Activated B cell treated with CpG ODN at 0.5 μM for 24 hours (primary cell): ENCODE measurements around the gene ZNF592. TPM values are rescaled to one million over a fixed set of nuclear protein-coding genes. Genes with fewer than 3 reads are reported as not detected.
"Not testable (repeated sequence)": the region's sequence is repeated elsewhere in the genome, so short reads cannot be mapped to it uniquely, and the experiment has no call there.

ENCODE experiments used
- ATAC-seq: fragments of 200-7000 bp; cut with Tn5 transposase; one replicate; pipeline ENCODE4 v1.10.0; 2021; ENCODE audit warnings: low read depth, mild to moderate bottlenecking, moderate library complexity
- CTCF ChIA-PET: fragments of 350-600 bp; sonication (Branson Sonifier 250); formaldehyde crosslinking; loops from one replicate; lab custom pipeline; 2021; ENCODE audit warnings: antibody characterized with exemption; lab: Charles Lee
- POLR2A ChIA-PET: fragments of 350-600 bp; sonication (Branson Sonifier 250); formaldehyde crosslinking; loops from one replicate; lab custom pipeline; 2021; ENCODE audit warnings: antibody characterized with exemption; lab: Charles Lee
- DNase-seq: peaks from one replicate; pipeline ENCODE4 v3.0.0; 2022
- H3K27ac Mint-ChIP-seq: one replicate; pipeline ENCODE4 v1.8.0; 2020; ENCODE audit warnings: mixed read lengths
- H3K27me3 Mint-ChIP-seq: one replicate; pipeline ENCODE4 v1.8.0; 2021; ENCODE audit warnings: mixed read lengths
- H3K36me3 Mint-ChIP-seq: one replicate; pipeline ENCODE4 v1.8.0; 2021; ENCODE audit warnings: low read depth, mixed read lengths
- H3K4me1 Mint-ChIP-seq: one replicate; pipeline ENCODE4 v1.8.0; 2021; ENCODE audit warnings: mixed read lengths
- H3K4me3 Mint-ChIP-seq: one replicate; pipeline ENCODE4 v1.8.0; 2020; ENCODE audit warnings: mild to moderate bottlenecking, mixed read lengths
- H3K9me3 Mint-ChIP-seq: one replicate; pipeline ENCODE4 v1.8.0; 2020; ENCODE audit warnings: mixed read lengths
- intact Hi-C: fragments of 100-400 bp; cut with micrococcal nuclease; formaldehyde crosslinking; loops from one replicate; pipeline ENCODE4 v1.15.1; 2024
- total RNA-seq: library from RNA; stranded (reverse); gene quantifications from 2 replicates; pipeline ENCODE4 v1.2.3, GENCODE V29; 2022
- TF ChIP-seq, protein P1 (sequence below): fragments of 200-600 bp; IDR thresholded peaks from one replicate; pipeline ENCODE4 v1.8.0; 2022; ENCODE audit warnings: antibody characterized with exemption, mild to moderate bottlenecking

Gene ZNF592
- total RNA-seq, 1 donor from 2014 or later = 44.3 TPM

DNA sequence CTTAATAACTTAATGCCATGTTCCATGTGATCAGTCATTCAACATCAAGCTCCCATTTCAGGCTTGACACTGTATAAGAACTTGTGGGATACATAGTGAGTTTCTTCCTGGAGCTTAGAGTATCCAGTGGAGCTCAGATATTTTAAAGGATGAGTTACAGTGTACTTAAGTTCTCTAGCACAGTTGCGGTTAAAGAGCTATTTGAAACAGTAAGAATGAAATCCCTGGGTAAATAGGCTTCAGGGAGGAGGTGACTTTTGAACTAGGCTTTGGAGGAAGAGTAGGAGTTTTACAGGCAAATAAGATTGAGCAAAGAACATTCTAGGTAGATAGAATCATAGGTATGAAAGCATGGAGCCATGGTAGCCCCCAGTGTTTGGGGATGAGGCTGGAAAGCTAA is 3.8 kb downstream of the ZNF592 start:
- TF ChIP-seq, protein P1, sequence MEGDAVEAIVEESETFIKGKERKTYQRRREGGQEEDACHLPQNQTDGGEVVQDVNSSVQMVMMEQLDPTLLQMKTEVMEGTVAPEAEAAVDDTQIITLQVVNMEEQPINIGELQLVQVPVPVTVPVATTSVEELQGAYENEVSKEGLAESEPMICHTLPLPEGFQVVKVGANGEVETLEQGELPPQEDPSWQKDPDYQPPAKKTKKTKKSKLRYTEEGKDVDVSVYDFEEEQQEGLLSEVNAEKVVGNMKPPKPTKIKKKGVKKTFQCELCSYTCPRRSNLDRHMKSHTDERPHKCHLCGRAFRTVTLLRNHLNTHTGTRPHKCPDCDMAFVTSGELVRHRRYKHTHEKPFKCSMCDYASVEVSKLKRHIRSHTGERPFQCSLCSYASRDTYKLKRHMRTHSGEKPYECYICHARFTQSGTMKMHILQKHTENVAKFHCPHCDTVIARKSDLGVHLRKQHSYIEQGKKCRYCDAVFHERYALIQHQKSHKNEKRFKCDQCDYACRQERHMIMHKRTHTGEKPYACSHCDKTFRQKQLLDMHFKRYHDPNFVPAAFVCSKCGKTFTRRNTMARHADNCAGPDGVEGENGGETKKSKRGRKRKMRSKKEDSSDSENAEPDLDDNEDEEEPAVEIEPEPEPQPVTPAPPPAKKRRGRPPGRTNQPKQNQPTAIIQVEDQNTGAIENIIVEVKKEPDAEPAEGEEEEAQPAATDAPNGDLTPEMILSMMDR = no peak
- Mint-ChIP-seq H3K27me3 (no peaks in the 10 kb centered on the region), H3K9me3 (no peaks in the 10 kb centered on the region), H3K27ac (peak overlapping the region; percentile 6), H3K4me3 (no peak overlapping the region), H3K36me3 (peaks cover 25% of the 10 kb centered on the region), H3K4me1 (peaks cover 78% of the 10 kb centered on the region)
- no peak for ATAC-seq
- CTCF ChIA-PET = interaction anchor here (0.6 to 1.7 kb wide), 2 partner anchors 19 to 35 kb away, joined by 3 to 4 read pairs; partner anchors contain the start of gene SEC11A
- DNase-seq = no peak
- intact Hi-C loops = no loop called here
- POLR2A ChIA-PET = interaction anchor here (0.6 to 1.0 kb wide), 8 partner anchors 17 to 79 kb away, joined by 3 to 10 read pairs (median 3); partner anchors contain the start of gene SEC11A

DNA sequence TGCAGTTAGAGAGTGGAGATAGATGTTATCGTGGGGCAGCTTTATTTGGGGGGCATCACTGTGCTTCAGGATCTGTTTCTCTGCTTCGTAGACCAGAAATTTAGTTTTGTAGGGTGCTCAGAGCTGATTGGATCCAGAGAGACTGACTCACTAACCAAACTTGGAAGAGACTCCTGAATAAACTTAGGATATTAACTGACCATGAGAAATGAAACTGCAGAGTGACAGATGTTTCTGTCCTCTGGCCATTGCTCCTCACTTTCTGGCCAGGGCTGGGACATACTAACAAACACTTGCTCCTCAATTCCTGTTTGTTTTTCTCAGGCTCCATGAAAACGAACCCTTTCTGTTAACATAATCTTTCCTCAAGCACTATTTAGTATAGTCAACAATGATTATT is 4.3 kb downstream of the ZNF592 start:
- Mint-ChIP-seq H3K27me3 (no peaks in the 10 kb centered on the region), H3K9me3 (no peaks in the 10 kb centered on the region), H3K4me1 (peaks cover 73% of the 10 kb centered on the region), H3K4me3 (no peak overlapping the region), H3K36me3 (peaks cover 21% of the 10 kb centered on the region), H3K27ac (peak overlapping the region; percentile 6)
- DNase-seq = no peak
- no peak for ATAC-seq
- ChIA-PET CTCF (interaction anchor here (0.6 to 1.7 kb wide), 2 partner anchors 19 to 36 kb away, joined by 3 to 4 read pairs; partner anchors contain the start of gene SEC11A), POLR2A (interaction anchor here (0.6 to 1.0 kb wide), 6 partner anchors 18 to 80 kb away, joined by 3 to 10 read pairs (median 4); partner anchors contain the start of gene SEC11A)
- intact Hi-C loops = no loop called here
- TF ChIP-seq, protein P1 = no peak

DNA sequence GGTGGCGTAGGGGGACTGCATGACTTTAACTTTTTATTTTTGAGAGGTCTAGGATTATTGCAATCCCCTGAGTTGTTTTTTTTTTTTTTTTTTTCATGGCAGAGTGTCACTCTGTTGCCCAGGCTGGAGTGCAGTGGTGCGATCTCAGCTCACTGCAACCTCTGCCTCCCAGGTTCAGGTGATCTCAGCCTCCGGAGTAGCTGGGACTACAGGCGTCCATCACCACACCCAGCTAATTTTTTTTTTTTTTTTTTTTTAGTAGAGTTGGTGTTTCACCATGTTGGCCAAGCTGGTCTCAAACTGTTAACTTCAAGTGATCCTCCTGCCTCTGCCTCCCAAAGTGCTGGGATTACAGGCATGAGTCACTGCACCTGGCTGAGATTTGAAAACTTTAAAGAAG is 6.5 kb downstream of the ZNF592 start:
- H3K9me3 Mint-ChIP-seq, DNase-seq, H3K27ac Mint-ChIP-seq, ATAC-seq, intact Hi-C loops, H3K4me3 Mint-ChIP-seq, CTCF ChIA-PET, H3K27me3 Mint-ChIP-seq: not testable (repeated sequence)
- H3K4me1 Mint-ChIP-seq = peaks cover 64% of the 10 kb centered on the region
- POLR2A ChIA-PET = interaction anchor here (0.6 to 1.6 kb wide), 4 partner anchors 21 to 702 kb away, joined by 4 to 8 read pairs (median 6); partner anchors contain the start of gene SEC11A
- peaks cover 15% of the 10 kb centered on the region for H3K36me3 Mint-ChIP-seq

DNA sequence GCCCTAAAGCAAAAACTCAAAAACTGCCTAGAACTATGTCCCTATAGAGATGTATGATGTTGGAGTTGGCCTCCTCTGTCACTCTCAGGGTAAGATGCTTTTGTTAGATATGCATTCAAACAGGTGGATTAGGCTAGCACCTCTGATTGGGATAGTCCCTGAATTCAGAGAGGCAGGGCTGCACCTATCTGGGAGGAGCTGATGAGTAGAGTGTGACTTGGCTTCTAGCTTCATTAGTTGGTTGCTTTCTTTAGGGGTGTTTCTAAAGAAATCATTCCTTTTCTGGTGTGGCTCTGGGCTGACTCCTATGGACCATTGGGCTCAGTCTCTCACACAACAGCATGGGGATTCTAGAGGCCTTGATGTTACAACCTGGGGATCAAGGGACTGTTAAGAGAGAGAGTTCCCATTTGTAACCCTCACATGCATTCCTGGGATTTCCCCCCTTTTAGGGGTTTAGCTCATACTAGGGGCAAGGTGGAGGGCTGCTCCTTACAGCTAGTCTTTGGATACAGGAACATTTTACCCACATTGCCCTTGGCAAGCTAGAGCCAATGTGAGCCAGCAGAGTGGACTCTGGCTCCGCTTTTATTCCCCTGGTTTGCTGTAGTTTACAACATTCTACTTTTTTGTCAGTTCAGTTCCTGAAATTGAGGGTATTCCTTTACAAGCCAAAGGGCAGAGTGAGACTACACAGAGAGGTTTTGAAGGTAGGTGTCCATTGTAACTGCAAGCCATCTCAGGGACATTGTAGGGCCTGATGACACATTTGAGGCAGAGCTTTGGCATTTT is 7.5 kb downstream of the ZNF592 start:
- Mint-ChIP-seq H3K4me1 (peaks cover 54% of the 10 kb centered on the region), H3K27me3 (no peaks in the 10 kb centered on the region), H3K27ac (peak overlapping the region; percentile 66), H3K4me3 (no peak overlapping the region), H3K36me3 (peaks cover 15% of the 10 kb centered on the region), H3K9me3 (no peaks in the 10 kb centered on the region)
- DNase-seq = no peak
- intact Hi-C loops = no loop called here
- TF ChIP-seq, protein P1 = no peak
- CTCF ChIA-PET = no interaction called here
- no peak for ATAC-seq
- POLR2A ChIA-PET = no interaction called here

DNA sequence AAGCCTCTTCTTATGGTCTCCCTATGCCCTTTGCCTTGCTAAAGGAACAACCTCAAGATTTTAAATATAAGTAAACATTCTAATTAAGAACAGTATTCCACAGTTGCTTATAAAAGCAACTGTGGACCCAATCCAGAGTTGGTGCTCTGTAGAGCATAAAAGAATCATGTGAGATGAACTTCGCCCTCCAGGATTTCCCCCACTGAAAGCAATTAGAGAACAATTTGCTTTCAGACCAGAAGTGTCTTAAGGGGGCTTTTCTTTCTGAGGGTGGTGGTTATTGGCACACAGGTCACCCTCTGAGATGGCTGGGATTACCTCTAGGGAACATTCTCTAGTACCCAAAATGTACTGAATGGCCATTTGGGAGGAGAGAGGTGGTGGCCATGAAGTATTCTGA is 10.6 kb downstream of the ZNF592 start:
- H3K4me3 Mint-ChIP-seq = peak overlapping the region; percentile 38
- H3K27ac Mint-ChIP-seq = peak overlapping the region; percentile 68
- no peak for DNase-seq
- peaks cover 27% of the 10 kb centered on the region for H3K4me1 Mint-ChIP-seq
- CTCF ChIA-PET = no interaction called here
- POLR2A ChIA-PET = no interaction called here
- H3K27me3 Mint-ChIP-seq = no peaks in the 10 kb centered on the region
- no peaks in the 10 kb centered on the region for H3K9me3 Mint-ChIP-seq
- H3K36me3 Mint-ChIP-seq = peaks cover 1% of the 10 kb centered on the region
- intact Hi-C loops = no loop called here
- ATAC-seq = peak; percentile 43
- TF ChIP-seq, protein P1 = no peak
